Esophagus (tissue), 2 donors: Measurements from ENCODE around the gene UCHL3. TPM values are rescaled to one million over a fixed set of nuclear protein-coding genes. Genes with fewer than 3 reads are reported as not detected.

ENCODE experiments used
- H3K27ac ChIP-seq, 2 donors: one replicate each; pipeline ENCODE4 v1.5.1; 2013; ENCODE audit warnings: low read depth in 2 of 2, mild to moderate bottlenecking in 2 of 2, inconsistent platforms in 1 of 2, low read length in 1 of 2, moderate library complexity in 1 of 2
- H3K27me3 ChIP-seq, 2 donors: one replicate each; pipeline ENCODE4 v1.6.1; 2013; ENCODE audit warnings: low read length in 2 of 2, control low read depth in 1 of 2, mild to moderate bottlenecking in 1 of 2; ENCODE audit not compliant: insufficient read depth in 2 of 2, control insufficient read depth in 1 of 2
- H3K36me3 ChIP-seq, 2 donors: one replicate each; pipeline ENCODE4 v1.6.1; 2013; ENCODE audit warnings: low read length in 1 of 2; ENCODE audit not compliant: control insufficient read depth in 2 of 2, insufficient read depth in 2 of 2
- H3K4me1 ChIP-seq, 2 donors: one replicate each; pipeline ENCODE4 v1.6.1; 2013; ENCODE audit warnings: low read length in 1 of 2; ENCODE audit not compliant: control insufficient read depth in 2 of 2, insufficient read depth in 2 of 2
- H3K4me3 ChIP-seq, 2 donors: one replicate each; pipeline ENCODE4 v1.5.1; 2013; ENCODE audit warnings: low read length in 2 of 2, mild to moderate bottlenecking in 2 of 2, low read depth in 1 of 2, moderate library complexity in 1 of 2
- H3K9me3 ChIP-seq, 2 donors: one replicate each; pipeline ENCODE4 v1.6.1; 2013; ENCODE audit warnings: mild to moderate bottlenecking in 2 of 2, low read depth in 1 of 2, low read length in 1 of 2, moderate library complexity in 1 of 2; ENCODE audit not compliant: control insufficient read depth in 2 of 2, insufficient read depth in 1 of 2
- WGBS, 2 donors: extraction: QIAGEN DNeasy Blood & Tissue Kit; methylation state at CpG; one replicate each; pipeline ENCODE4 v1.1.7; 2013; 5-methylcytosine and 5-hydroxymethylcytosine counted together
- polyA plus RNA-seq, 2 donors: library from polyadenylated mRNA; stranded (reverse); fragments of 200-250 nt; gene quantifications; one replicate each; pipeline ENCODE4 v1.2.3, GENCODE V29; 2013
- donor health status: healthy with polysubstance abuse.
- donor health status: Bipolar disorder and iron deficiency.

The UCHL3 gene
- polyA plus RNA-seq, 2 donors: 30.3 to 72.7 TPM

- no peak overlapping the region for H3K27ac ChIP-seq
- no peaks in the 10 kb centered on the region for H3K27me3 ChIP-seq
- H3K4me1 ChIP-seq: no peaks in the 10 kb centered on the region
- H3K4me3 ChIP-seq: no peak overlapping the region
- no peaks in the 10 kb centered on the region for H3K36me3 ChIP-seq
- H3K9me3 ChIP-seq: no peaks in the 10 kb centered on the region
- WGBS, 2 donors: 83 to 92% methylated on average over 2 of the region's 2 CpGs
These were observed 62.8 kb downstream of the UCHL3 start for GRCh38 chr13:75612354-75612753.

DNA sequence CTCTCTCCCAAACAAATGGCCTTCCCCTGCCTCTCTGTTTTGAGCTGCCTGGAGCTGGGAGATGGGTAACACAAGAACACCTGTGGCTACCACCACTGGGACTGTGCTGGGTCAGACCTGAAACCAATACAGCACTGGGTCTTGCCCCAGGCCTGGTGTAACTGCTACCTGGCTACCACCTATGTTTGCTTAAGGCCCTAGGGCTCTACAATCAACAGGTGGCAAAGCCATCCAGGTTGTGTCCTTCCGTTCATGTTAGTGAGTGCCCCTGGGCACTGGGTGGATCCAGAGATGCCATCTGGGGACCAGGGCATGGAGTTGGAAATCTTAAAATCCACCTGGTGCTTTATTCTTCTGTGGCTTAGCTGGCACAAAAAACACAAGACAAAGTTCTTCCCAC, 67.6 kb downstream of the UCHL3 start:
- no peak overlapping the region for H3K27ac ChIP-seq
- H3K27me3 ChIP-seq: no peaks in the 10 kb centered on the region
- WGBS, 2 donors: 92 to 95% methylated on average over 1 of the region's 1 CpG
- H3K4me3 ChIP-seq: no peak overlapping the region
- H3K36me3 ChIP-seq: no peaks in the 10 kb centered on the region
- H3K9me3 ChIP-seq: no peaks in the 10 kb centered on the region
- no peaks in the 10 kb centered on the region for H3K4me1 ChIP-seq

DNA sequence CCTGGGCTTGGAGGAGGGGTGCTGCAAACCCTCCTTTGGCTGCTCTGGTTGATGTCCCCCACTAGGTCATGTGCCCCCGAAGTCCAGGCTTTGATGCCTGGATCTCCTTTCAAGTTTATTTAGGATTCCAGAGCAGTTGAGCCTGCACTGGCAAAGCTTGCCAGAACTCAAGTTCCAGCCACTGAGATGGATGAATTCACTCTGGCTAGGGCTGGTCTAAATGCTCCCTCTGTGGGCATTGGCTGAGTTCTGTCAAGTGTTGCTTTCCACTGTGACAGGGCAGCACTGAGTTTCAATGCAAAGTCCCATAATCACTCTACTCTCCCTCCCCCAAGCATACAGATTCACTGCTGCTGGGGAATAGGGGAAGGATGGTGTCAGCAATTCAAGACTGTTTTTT, 68.7 kb downstream of the UCHL3 start:
- H3K4me3 ChIP-seq: no peak overlapping the region
- H3K27me3 ChIP-seq: no peaks in the 10 kb centered on the region
- H3K27ac ChIP-seq: no peak overlapping the region
- 0 to 21% methylated on average over 1 of the region's 1 CpG for WGBS, 2 donors
- H3K9me3 ChIP-seq: no peaks in the 10 kb centered on the region
- H3K4me1 ChIP-seq: no peaks in the 10 kb centered on the region
- H3K36me3 ChIP-seq: no peaks in the 10 kb centered on the region

DNA sequence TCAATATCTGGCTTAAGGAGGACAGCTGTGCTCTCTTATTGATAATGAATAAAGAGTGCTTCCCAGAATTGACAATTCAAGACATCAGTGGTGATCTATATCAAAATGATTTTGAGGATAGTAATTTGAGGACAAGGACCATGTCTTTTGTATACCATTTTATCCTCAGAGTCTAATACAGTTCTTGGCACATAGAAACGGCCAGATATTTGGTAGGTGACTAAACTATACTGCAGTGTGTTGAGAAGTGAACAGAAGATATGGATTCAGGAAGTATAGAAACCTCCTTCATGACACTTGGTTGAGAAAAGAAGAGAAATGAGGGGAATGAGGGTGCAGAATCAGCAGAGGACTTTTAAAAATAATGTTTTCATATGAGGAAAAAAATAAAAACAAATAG, 70.4 kb downstream of the UCHL3 start:
- Histone ChIP-seq H3K9me3 (no peaks in the 10 kb centered on the region), H3K27me3 (no peaks in the 10 kb centered on the region), H3K27ac (no peak overlapping the region), H3K36me3 (no peaks in the 10 kb centered on the region), H3K4me1 (no peaks in the 10 kb centered on the region), H3K4me3 (no peak overlapping the region)
- 54 to 56% methylated on average over 1 of the region's 1 CpG for WGBS, 2 donors

DNA sequence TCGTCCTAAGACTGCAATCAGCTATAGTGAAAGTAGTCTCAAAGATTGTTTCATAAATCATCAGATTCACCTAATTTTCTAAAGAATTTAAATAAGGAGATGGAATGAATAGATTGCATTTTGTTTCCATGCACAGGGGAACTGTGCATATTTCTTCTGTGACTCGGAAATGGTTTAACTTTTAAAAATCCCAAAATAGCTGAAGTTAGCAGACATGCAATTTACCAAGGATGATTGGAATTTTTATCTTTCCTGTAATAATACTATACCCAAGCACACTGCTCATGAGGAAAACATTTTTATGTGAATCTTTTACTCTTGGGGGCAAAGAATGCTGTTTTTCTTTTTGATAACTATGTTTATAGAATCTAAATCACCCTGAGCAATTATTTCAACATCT, 71.6 kb downstream of the UCHL3 start:
- Histone ChIP-seq H3K36me3 (no peaks in the 10 kb centered on the region), H3K27me3 (no peaks in the 10 kb centered on the region), H3K4me3 (no peak overlapping the region), H3K4me1 (no peaks in the 10 kb centered on the region), H3K27ac (no peak overlapping the region), H3K9me3 (no peaks in the 10 kb centered on the region)
- 67 to 77% methylated on average over 2 of the region's 2 CpGs for WGBS, 2 donors

- Histone ChIP-seq H3K4me3 (no peak overlapping the region), H3K9me3 (no peaks in the 10 kb centered on the region), H3K27me3 (no peaks in the 10 kb centered on the region), H3K27ac (no peak overlapping the region), H3K36me3 (no peaks in the 10 kb centered on the region), H3K4me1 (no peaks in the 10 kb centered on the region)
- WGBS, 2 donors: 83 to 84% methylated on average over 4 of the region's 4 CpGs
These were observed 79.2 kb downstream of the UCHL3 start for GRCh38 chr13:75628801-75629200.

DNA sequence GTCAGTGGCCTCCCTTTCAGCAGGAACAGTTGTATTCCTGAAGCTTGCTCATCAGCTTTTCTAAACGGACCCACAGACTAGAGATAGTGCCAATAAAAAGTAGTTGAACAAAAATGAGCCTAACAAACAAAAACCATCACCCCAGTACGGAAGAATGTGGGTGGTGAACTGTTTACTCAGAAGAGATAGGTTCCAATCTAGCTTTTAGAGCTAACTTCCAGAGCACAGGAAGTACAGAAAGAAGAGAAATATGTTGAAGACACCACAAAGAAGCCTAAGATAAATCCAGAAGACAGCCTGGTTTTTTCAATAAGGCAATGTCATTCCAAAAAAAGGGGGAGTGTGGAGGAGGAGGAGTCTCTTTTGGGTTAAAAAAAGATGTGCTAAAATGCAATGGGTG, 83.7 kb downstream of the UCHL3 start:
- 15 to 23% methylated on average over 2 of the region's 2 CpGs for WGBS, 2 donors
- Histone ChIP-seq H3K27me3 (no peaks in the 10 kb centered on the region), H3K27ac (no peak overlapping the region), H3K4me3 (no peak overlapping the region), H3K36me3 (no peaks in the 10 kb centered on the region), H3K9me3 (no peaks in the 10 kb centered on the region), H3K4me1 (peaks cover 4 to 9% of the 10 kb centered on the region in 2 donors)

GRCh38 chr13:75635101-75635827, 85.7 kb downstream of the UCHL3 start:
- Histone ChIP-seq H3K27me3 (no peaks in the 10 kb centered on the region), H3K36me3 (no peaks in the 10 kb centered on the region), H3K27ac (peak overlapping the region in 1 of 2 donors; percentile 47), H3K4me3 (peak overlapping the region; percentile 62 to 71), H3K9me3 (no peaks in the 10 kb centered on the region), H3K4me1 (peaks cover 4 to 9% of the 10 kb centered on the region in 2 donors)
- WGBS, 2 donors: 18 to 24% methylated on average over 48 to 49 of the region's 49 CpGs

DNA sequence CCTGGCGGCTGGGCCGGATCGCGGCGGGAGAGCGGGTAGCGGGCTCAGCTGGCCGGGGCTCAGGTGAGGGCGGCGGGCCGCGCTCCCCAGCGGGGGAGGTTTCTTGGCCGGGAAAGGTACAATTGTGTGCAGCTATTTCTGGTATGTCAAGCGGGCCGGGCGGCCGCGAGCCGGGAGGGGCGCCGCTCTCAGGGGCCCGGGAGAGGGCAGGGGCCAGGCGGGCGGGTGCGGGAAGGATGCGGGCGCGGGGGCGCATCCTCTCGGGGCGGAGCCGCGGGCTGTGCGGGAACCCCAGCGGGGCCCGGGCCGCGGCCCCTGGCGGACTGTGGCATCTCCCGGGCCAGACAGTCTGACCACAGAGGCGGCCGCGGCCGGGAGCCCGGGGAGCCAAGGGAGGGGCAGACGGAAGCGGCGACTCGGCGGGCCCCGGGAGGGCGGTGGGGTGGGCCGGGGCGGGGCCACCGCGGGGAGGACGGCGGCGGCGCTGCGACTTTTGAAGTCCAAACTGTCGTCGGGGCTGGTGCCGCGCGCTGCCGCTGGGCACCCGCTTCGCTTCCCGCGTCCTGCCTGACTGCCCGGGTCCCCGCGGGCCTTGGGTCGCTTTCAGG, 86.3 kb downstream of the UCHL3 start, which contains the start of gene LMO7:
LMO7 (plus strand) TSS at position 503 of the 608 bp plus-strand sequence. CDS start 328 bp downstream, outside the sequence.
- no peaks in the 10 kb centered on the region for H3K27me3 ChIP-seq
- peak within 1 kb of the TSS in 1 of 2 donors; percentile 47 for H3K27ac ChIP-seq
- no peaks in the 10 kb centered on the region for H3K36me3 ChIP-seq
- 1% methylated on average over 65 to 76 of the region's 76 CpGs for WGBS, 2 donors
- no peaks in the 10 kb centered on the region for H3K9me3 ChIP-seq
- H3K4me1 ChIP-seq: peaks cover 4 to 9% of the 10 kb centered on the region in 2 donors
- peak within 1 kb of the TSS; percentile 62 to 71 for H3K4me3 ChIP-seq
